GM21619 (cell line): ENCODE measurements around the gene HJURP.

Experiments
- ATAC-seq: cut with Tn5 transposase; IDR thresholded peaks from one replicate; pipeline ENCODE4 v1.9.1; 2021; ENCODE audit not compliant: unreplicated experiment

Gene HJURP

DNA sequence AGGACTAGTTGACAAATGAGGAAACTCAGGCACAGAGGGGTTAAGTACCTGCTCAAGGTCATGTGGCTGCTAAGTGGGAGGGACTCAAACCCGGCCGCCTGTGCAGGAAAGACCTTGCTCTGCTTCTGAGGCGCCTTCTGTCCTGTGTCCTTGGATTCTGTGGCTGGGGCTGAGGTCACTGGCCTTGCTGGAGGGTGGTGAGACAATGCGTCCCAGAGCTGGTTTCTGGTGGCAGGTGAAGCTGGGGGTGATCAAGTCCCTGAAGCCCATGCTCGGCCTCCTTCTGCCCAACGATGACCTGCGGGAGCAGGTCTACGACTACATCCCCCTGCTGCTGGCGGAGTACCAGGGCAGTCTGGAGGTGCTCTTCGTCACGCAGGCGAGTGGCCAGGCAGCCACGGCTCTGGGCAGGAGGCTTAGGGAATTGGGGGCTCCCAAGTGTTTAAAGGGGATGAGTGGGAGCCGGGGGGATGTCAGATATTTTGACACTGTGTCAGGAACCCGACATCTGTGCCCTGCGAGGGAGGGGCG, 60.1 kb downstream of the HJURP start:
- no peak for ATAC-seq

DNA sequence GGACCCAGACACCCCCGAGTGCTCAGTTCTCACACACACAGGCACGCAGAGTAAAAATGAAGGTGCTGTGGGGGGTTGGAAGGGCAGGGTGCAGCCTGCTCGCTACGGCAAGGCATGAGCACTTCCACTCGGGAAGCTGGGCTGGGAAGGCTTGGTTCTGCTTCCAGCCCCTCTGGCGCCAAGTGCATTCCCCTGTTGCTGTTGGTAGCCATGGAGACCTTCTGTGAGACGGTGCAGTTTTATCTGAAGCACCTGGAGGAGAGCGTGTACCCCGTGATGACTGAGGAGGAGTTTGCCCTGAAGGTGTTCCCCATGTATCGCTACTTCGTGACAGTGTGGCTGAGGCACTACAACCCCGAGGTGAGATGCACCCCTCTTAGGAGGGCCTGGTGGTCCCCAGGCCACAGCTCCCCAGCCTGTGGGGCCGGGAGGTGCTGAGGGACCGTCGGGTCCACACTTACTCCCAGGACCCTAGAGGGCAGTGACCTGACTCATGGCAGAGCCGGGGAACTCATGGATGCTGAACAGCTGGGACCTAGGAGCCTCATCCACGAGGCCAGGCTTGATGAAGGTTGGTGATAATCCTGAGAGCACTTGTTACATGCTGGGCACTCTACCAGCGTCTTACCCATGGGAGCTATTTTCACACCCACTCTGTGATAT, 60.7 kb downstream of the HJURP start:
- ATAC-seq, result no peak

DNA sequence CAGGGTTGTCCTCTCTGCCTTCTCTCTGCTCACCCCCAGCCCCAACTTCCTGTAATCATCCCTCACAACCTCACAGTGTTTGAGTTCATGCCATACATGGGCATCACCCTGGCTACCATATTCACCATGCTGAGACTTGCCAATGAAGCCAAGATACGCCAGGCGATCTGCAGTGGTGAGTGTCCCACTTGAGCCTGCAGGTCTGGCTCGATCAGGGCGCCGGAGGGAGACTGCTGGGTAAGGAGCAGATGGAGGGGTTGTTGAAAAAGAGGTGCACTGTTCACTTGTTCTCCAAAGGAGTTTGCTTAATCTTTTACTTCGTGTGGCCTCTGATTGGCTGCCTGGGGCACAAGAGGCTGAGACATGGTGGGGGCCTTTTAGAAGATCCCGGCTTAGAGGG, 61.6 kb downstream of the HJURP start:
- no peak for ATAC-seq

DNA sequence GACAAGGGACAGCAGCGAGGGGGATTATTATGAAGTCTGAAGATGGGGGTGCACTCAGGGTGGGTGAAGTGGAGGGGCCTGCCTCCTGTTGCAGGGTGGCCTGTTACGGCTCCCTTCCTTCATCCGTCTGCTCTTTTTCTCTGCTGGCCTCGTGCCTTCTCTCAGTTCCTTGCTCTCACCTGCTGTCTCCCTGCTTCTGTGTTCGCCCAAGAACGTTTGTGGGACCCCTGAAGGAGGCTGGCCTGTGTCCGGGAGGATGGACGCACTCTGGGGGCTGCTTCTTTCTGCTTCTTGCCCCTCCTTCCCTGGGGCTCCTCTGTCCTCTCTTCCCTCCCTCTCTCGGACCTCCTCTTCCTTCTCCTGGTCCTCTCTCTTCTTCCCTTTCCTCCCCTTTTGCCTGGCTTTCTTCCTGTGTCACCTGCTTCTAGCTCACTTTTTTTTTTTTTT, 62.4 kb downstream of the HJURP start:
- ATAC-seq, result no peak

DNA sequence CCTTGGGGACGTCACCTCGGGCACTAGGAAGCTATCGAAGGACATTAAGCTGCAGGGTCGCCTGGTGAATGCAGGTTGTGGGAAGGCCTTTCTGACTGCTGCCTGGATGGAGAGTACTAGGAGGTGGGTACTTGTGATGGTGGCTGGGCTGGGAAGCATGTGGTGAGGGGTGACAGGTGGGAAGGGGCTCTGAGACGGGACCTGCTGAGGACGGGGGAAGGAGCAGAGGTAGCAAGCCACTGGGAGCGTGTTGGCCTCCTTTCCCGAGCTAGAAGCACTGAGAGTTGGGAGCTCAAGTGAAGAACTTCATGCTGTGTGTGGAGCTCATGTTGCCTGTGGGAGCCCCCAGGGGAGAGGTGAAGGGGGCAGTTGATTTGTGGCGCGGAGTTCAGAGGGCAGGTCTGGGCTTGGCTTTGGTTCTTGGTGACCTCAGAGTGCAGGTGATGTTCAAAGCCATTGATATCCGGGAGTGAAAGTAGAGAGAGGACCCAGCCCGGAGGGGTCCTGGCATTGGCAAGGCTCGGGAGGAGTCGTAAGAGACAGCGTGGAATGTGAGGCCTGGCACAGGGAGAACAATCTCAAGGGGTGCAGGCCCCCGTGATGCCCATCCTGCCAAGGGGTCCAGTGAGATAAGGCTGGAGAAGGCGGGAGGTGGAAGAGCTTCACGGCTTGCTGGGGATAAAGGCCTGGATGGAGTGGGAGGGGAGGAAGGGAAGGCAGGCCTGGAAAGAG, 63.0 kb downstream of the HJURP start:
- no peak for ATAC-seq

DNA sequence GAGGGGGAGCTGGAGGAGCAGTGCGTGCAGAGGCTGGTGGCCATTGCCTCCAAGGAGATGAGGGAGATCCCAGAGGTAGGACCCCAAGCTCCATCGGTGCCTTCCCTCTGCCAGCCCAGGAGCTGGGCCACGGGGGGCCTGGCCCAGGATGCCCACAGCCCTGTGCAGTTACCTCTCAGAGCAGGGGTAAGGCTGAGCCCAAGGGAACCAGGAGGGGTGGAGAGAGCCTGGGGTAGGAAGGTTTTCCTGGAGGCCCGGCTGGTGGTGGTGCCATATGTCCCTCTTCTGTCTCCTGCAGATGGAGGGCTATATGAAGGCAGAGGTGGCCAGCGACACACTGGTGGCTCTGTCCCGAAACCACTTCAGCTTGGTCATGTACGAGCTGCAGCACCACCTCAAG, 64.8 kb downstream of the HJURP start:
- no peak for ATAC-seq
